Measurements from ENCODE around the gene HNRNPA3.
"Not testable (repeated sequence)": the region's sequence is repeated elsewhere in the genome, so short reads cannot be mapped to it uniquely, and the experiment has no call there.

The HNRNPA3 gene

DNA sequence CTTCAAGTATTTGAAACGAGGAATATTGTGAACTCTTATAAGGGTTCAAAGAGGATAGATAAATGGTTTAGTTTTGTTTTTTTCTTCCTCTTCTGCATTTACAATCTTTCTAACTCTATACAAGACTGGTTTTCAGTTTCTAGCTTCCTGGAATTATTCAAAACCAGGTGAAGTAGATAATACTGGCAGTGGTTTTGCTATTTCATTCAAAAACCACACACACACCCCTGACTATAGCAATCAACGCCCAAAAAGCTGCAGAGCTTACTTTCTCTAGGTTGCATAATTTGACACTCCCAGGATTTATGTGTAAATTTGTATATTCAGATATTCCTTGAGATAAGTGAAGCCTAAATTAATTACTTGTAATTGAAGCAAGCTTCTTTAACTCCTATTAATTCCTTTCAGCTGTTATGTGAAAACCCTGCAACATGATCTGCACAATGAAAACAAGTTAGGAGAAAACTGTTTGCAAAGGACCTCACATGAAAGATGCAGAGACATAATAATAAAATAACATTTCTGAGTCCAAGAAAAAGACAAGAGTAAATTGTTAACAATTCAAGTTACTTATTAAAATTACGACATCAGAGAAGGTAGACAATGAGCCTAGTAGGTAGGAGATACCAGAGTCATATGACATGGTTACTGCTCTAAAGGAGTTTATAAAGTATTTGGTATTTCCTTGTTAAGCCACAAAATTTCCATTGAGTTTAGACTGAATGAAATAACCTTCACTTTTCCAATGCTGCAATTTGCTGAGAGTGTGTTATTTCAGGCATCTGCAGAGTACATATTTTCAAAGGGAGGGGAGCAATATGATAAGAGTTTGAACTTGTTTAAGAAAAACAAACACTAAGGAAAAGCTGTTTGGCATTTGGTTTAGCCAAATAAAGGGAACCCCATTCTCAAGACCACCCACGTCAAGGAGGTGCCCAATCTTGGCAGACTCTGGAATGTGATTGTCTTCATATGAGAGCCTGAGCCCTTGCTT lies 53.5 kb downstream of the HNRNPA3 start:
- ATAC-seq (replicated peaks; ENCODE audit: extremely low read depth, poor library complexity, severe bottlenecking): no peak

GRCh38 chr2:177266955-177267354 lies 54.4 kb downstream of the HNRNPA3 start:
- Mint-ChIP-seq H3K27ac (ENCODE audit: low read depth) (peak overlapping the region; percentile 39), H3K36me3 (ENCODE audit: insufficient read depth) (peaks cover 19% of the 10 kb centered on the region), H3K4me1 (peaks cover 15% of the 10 kb centered on the region)
- not testable (repeated sequence) for H3K27me3 Mint-ChIP-seq; H3K4me3 Mint-ChIP-seq; ATAC-seq (replicated peaks; ENCODE audit: extremely low read depth, poor library complexity, severe bottlenecking); H3K9me3 Mint-ChIP-seq; DNase-seq (ENCODE audit: low spot score in 2 of 2)

More for the DNA sequence above, 53.5 kb downstream of the HNRNPA3 start:
- H3K4me1 Mint-ChIP-seq: peaks cover 23% of the 10 kb centered on the region
- no peak for DNase-seq (ENCODE audit: low spot score in 2 of 2)
- peak overlapping the region; percentile 93 for H3K27ac Mint-ChIP-seq (ENCODE audit: low read depth)
- peak overlapping the region; percentile 84 for H3K4me3 Mint-ChIP-seq
- H3K27me3 Mint-ChIP-seq: no peaks in the 10 kb centered on the region
- peaks cover 22% of the 10 kb centered on the region for H3K36me3 Mint-ChIP-seq (ENCODE audit: insufficient read depth)
- H3K9me3 Mint-ChIP-seq: no peaks in the 10 kb centered on the region

GRCh38 chr2:177268187-177268871 lies 55.7 kb downstream of the HNRNPA3 start:
- ATAC-seq (replicated peaks; ENCODE audit: extremely low read depth, poor library complexity, severe bottlenecking) (no peak), DNase-seq (ENCODE audit: low spot score in 2 of 2) (no peak)
- Mint-ChIP-seq H3K27ac (ENCODE audit: low read depth) (no peak overlapping the region), H3K27me3 (no peaks in the 10 kb centered on the region), H3K4me1 (peaks cover 7% of the 10 kb centered on the region), H3K9me3 (no peaks in the 10 kb centered on the region), H3K4me3 (no peak overlapping the region), H3K36me3 (ENCODE audit: insufficient read depth) (peaks cover 14% of the 10 kb centered on the region)

DNA sequence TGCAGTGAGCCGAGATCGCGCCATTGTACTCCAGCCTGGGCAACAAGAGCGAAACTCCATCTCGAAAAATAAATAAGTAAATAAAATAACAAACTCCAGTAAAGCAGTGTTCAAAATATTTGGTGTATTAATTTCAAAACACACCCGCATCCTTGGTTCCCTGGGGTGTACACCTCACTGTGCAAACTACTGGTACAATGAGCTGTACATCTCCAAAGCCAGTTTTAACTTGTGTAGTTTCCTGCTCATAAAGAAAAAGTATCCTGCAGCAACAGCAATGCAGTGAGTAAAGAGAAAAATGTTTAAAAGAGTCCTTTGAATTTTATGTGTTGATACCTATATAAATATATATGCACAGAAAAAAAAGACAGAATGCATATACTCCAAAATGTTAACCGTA lies 56.3 kb downstream of the HNRNPA3 start:
- Mint-ChIP-seq H3K27me3 (no peaks in the 10 kb centered on the region), H3K4me1 (peaks cover 7% of the 10 kb centered on the region), H3K4me3 (no peak overlapping the region), H3K36me3 (ENCODE audit: insufficient read depth) (peaks cover 10% of the 10 kb centered on the region), H3K9me3 (no peaks in the 10 kb centered on the region), H3K27ac (ENCODE audit: low read depth) (no peak overlapping the region)
- ATAC-seq (replicated peaks; ENCODE audit: extremely low read depth, poor library complexity, severe bottlenecking) (no peak), DNase-seq (ENCODE audit: low spot score in 2 of 2) (no peak)

DNA sequence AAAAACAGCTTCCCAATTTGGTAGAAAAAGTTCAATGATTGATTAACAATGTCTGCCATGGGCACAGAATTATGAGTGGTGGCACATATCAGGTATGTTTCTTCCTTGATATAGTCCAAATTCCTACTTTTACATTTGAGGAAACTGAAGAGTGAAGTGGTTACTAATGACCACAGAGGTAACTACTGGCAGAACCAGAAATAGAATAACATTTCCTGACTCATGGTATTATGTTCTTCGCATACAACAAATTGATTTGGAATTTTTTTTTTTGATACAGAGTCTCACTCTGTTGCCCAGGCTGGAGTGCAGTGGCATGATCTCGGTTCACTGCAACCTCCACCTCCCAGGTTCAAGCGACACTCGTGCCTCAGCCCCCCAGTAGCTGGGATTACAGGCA lies 57.9 kb downstream of the HNRNPA3 start:
- ATAC-seq (replicated peaks; ENCODE audit: extremely low read depth, poor library complexity, severe bottlenecking) (no peak), DNase-seq (ENCODE audit: low spot score in 2 of 2) (no peak)
- Mint-ChIP-seq H3K27me3 (no peaks in the 10 kb centered on the region), H3K9me3 (no peaks in the 10 kb centered on the region), H3K4me3 (no peak overlapping the region), H3K4me1 (peaks cover 7% of the 10 kb centered on the region), H3K27ac (ENCODE audit: low read depth) (no peak overlapping the region), H3K36me3 (ENCODE audit: insufficient read depth) (peaks cover 2% of the 10 kb centered on the region)

DNA sequence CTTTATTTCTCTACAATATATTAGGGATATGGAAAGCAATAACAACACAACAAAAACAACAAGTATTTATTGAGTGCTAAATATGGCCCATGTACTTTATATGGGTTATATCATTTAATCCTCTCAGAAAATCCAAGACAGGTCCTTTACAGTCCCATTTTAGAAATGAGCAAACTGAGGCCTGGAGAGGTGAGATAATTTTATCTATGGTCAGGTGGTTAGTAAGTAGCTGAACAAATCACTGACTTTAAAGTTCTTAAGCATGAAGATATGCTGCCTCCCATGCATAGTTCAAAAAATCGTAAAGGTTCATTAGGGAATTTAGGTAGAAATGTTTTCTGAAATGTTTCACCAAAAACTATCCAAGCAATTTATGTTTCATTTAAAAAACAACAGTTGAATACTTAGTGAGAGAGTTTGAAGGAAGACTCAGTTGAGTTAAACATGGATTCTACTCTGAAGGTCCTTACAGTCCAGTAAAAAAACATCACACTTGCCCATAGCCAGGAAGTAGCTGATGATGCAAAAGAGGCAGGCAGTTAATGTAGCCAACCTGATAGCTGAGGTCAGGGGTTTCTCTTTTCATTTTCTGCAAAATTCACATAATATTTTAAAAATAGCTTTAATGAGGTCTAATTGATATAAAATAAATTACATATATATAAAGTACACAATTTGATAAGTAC lies 59.5 kb downstream of the HNRNPA3 start:
- H3K27ac Mint-ChIP-seq (ENCODE audit: low read depth): no peak overlapping the region
- no peaks in the 10 kb centered on the region for H3K4me1 Mint-ChIP-seq
- ATAC-seq (replicated peaks; ENCODE audit: extremely low read depth, poor library complexity, severe bottlenecking) (no peak), DNase-seq (ENCODE audit: low spot score in 2 of 2) (no peak)
- no peaks in the 10 kb centered on the region for H3K36me3 Mint-ChIP-seq (ENCODE audit: insufficient read depth)
- H3K9me3 Mint-ChIP-seq: no peaks in the 10 kb centered on the region
- H3K4me3 Mint-ChIP-seq: no peak overlapping the region
- no peaks in the 10 kb centered on the region for H3K27me3 Mint-ChIP-seq

DNA sequence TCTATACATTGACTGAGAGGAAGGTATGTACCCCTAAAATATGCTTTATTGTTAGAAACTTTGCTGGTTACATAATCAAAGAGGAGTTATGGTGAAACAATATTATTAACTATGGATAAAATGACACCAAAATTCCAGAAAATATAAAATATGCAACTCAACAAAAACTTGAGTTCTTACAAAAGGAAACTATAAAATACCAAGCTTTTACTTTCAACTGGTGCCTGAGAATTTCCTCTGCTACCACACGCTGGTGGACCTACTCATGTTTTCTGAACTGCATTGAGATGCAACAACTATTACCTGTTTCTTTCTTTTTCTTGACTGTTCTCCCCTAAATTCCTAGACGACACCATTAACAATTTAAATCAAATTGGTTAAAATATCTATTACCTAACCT lies 60.2 kb downstream of the HNRNPA3 start:
- Mint-ChIP-seq H3K27me3 (no peaks in the 10 kb centered on the region), H3K4me1 (no peaks in the 10 kb centered on the region), H3K4me3 (no peak overlapping the region), H3K36me3 (ENCODE audit: insufficient read depth) (no peaks in the 10 kb centered on the region), H3K27ac (ENCODE audit: low read depth) (no peak overlapping the region), H3K9me3 (no peaks in the 10 kb centered on the region)
- DNase-seq (ENCODE audit: low spot score in 2 of 2) (no peak), ATAC-seq (replicated peaks; ENCODE audit: extremely low read depth, poor library complexity, severe bottlenecking) (no peak)

DNA sequence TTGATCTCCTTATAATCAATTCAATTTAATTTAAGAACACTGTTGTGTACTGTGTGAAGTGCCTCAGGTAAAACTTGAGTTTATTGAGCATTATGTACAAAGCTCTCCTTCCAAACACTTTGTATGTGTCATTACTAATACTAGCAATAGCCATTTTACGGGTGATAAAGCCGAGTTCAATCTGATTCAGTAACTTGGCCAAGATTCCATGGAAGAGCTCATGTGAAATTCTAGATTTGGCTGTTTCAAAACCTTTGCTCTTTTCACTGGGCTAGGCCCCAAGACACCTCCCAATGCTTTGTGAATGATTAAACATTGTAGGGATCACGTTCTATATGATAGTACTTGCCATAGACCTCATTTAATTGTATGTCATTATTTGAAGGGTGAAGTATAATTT lies 60.8 kb downstream of the HNRNPA3 start:
- no peak for ATAC-seq (replicated peaks; ENCODE audit: extremely low read depth, poor library complexity, severe bottlenecking)
- no peak for DNase-seq (ENCODE audit: low spot score in 2 of 2)
- no peaks in the 10 kb centered on the region for H3K27me3 Mint-ChIP-seq
- no peaks in the 10 kb centered on the region for H3K4me1 Mint-ChIP-seq
- H3K9me3 Mint-ChIP-seq: no peaks in the 10 kb centered on the region
- H3K27ac Mint-ChIP-seq (ENCODE audit: low read depth): no peak overlapping the region
- H3K4me3 Mint-ChIP-seq: no peak overlapping the region
- no peaks in the 10 kb centered on the region for H3K36me3 Mint-ChIP-seq (ENCODE audit: insufficient read depth)
